Gastroesophageal sphincter (tissue), 3 donors: Measurements from ENCODE around the gene SPI1.

Source experiments
- CTCF ChIP-seq, 4 experiments: fragments of 200-600 bp in 2 of 4; fragments of 450-650 bp in 2 of 4; sonication (generic) in 1 of 4; IDR thresholded peaks; one replicate each; pipeline ENCODE4 v1.5.1; 2017 to 2019; ENCODE audit warnings: antibody characterized with exemption in 4 of 4, mild to moderate bottlenecking in 2 of 4, moderate library complexity in 2 of 4
- EP300 ChIP-seq: sonication (generic); formaldehyde crosslinking; IDR thresholded peaks from one replicate; pipeline ENCODE4 v1.6.1; 2017; ENCODE audit warnings: antibody characterized with exemption, mild to moderate bottlenecking
- POLR2A ChIP-seq, 2 donors: fragments of 450-650 bp; IDR thresholded peaks; one replicate each; pipeline ENCODE4 v1.6.1; 2017; ENCODE audit warnings: antibody characterized with exemption in 2 of 2, mild to moderate bottlenecking in 2 of 2, moderate library complexity in 1 of 2

GRCh38 chr11:47349521-47350095 is 28.7 kb downstream of the SPI1 start:
- TF ChIP-seq CTCF (IDR thresholded peaks at IDR 0.05) (no peak), POLR2A (IDR thresholded peaks at IDR 0.05) (no peak), EP300 (no peak)
